ENCODE results near the gene NUDT5. TPM values are rescaled to one million over a fixed set of nuclear protein-coding genes. Genes with fewer than 3 reads are reported as not detected.

NUDT5 gene
- 160 and 164 TPM in 2 replicates for total RNA-seq (2022)
- percentile 90 among the genes with signal in this experiment for Bru-seq, nascent RNA
- percentile 91 among the genes with signal in this experiment for BruChase-seq, experiment 1, labeled RNA remaining after a 2-hour chase
- percentile 89 among the genes with signal in this experiment for BruChase-seq, experiment 2, labeled RNA remaining after a 6-hour chase
- long read RNA-seq, partial matches to known transcripts: 3 of 72 reads
- long read RNA-seq, other reads (novel, unspliced or antisense): 68 of 72 reads

DNA sequence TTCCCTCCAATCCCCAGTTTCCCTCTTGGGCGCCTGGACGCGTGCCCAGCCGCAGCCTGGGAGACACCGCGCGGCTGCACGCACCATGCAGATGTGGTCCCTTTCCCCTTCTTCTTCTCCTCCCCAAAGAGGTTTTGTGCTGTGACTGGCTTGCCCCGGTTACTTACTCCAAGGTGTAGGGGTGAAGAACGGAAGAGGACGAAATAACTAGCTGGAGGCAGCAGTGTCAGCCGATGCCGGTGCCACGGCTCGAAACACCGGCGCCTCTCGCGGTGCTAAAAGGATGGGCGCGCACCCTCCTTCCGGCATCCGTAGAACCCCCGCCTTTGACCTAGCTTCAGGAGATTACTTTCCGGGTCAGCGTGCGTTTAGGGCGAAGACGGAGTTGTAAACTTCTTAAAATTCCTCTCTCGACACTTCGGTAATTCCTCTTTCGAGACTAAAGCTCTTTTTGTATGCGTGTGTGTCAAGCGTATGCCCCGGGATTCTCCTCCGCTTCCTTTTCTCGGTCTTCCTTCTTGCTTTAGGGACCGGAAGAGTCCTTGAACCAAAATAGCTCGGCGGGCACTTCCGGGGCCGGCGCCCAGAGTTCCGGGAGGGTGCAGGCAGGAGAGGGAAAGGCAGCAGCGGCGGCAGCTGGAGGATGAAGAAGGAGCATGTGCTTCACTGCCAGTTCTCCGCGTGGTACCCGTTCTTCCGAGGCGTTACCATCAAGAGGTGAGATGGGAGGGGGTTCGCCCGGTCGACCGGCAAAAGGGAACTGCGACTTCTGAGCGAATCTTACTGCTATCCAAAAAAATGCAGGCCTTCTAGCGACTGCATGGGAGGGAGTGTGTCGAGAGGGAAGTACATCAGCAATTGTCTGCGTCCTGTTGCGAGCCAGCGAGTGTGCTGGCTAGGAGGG is at the start of gene NUDT5, which contains the start of gene CDC123:
NUDT5 (minus strand) TSS at position 289 of the 904 bp plus-strand sequence. CDS start 9,600 bp downstream, outside the sequence.
CDC123 (plus strand) TSS at position 586 of the 904 bp plus-strand sequence; CDS start at position 644, 58 bp downstream.
- Mint-ChIP-seq H3K27me3 (ENCODE audit: insufficient read depth, unreplicated experiment) (no peaks in the 10 kb centered on the region), H3K4me1 (ENCODE audit: low read depth, unreplicated experiment) (peaks cover 14% of the 10 kb centered on the region), H3K4me3 (ENCODE audit: unreplicated experiment) (peak within 1 kb of the TSS; percentile 97), H3K36me3 (ENCODE audit: insufficient read depth, unreplicated experiment) (peaks cover 44% of the 10 kb centered on the region), H3K9me3 (ENCODE audit: unreplicated experiment) (no peaks in the 10 kb centered on the region), H3K27ac (ENCODE audit: unreplicated experiment) (peak within 1 kb of the TSS; percentile 95)
- Histone ChIP-seq H3K4me1 (peaks cover 5% of the 10 kb centered on the region), H3K4me3 (ENCODE audit: low read depth, low read length) (peak within 1 kb of the TSS; percentile 80), H3K36me3 (ENCODE audit: control insufficient read depth, insufficient read depth, low read length) (no peaks in the 10 kb centered on the region), H3K9me3 (no peaks in the 10 kb centered on the region), H3K27me3 (replicated peaks; ENCODE audit: control insufficient read depth, insufficient read depth, low read length) (no peaks in the 10 kb centered on the region)
- POLR2A ChIA-PET: interaction anchor here (0.7 to 1.4 kb wide), 8 partner anchors 9 to 153 kb away, joined by 3 to 16 read pairs (median 4); partner anchors contain the start of gene UPF2
- TF ChIP-seq, protein P1, sequence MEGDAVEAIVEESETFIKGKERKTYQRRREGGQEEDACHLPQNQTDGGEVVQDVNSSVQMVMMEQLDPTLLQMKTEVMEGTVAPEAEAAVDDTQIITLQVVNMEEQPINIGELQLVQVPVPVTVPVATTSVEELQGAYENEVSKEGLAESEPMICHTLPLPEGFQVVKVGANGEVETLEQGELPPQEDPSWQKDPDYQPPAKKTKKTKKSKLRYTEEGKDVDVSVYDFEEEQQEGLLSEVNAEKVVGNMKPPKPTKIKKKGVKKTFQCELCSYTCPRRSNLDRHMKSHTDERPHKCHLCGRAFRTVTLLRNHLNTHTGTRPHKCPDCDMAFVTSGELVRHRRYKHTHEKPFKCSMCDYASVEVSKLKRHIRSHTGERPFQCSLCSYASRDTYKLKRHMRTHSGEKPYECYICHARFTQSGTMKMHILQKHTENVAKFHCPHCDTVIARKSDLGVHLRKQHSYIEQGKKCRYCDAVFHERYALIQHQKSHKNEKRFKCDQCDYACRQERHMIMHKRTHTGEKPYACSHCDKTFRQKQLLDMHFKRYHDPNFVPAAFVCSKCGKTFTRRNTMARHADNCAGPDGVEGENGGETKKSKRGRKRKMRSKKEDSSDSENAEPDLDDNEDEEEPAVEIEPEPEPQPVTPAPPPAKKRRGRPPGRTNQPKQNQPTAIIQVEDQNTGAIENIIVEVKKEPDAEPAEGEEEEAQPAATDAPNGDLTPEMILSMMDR (IDR thresholded peaks at IDR 0.05; ENCODE audit: insufficient read depth in 1 of 2, low read depth in 1 of 2, low read length in 1 of 2, severe bottlenecking in 1 of 2, unreplicated experiment in 1 of 2): no peak
- BruUV-seq (replicated peaks): TSS peak; percentile 47
- DNase-seq: peak; percentile 91 to 92
- CTCF ChIA-PET: interaction anchor here (0.9 to 1.0 kb wide), 3 partner anchors 16 to 66 kb away, joined by 3 read pairs; no protein-coding TSS in a partner anchor
- intact Hi-C loops (cut with micrococcal nuclease; ENCODE audit: unreplicated experiment): loop anchor here (1.0 kb wide), 1 partner anchor 66 kb away; no protein-coding TSS in a partner anchor

DNA sequence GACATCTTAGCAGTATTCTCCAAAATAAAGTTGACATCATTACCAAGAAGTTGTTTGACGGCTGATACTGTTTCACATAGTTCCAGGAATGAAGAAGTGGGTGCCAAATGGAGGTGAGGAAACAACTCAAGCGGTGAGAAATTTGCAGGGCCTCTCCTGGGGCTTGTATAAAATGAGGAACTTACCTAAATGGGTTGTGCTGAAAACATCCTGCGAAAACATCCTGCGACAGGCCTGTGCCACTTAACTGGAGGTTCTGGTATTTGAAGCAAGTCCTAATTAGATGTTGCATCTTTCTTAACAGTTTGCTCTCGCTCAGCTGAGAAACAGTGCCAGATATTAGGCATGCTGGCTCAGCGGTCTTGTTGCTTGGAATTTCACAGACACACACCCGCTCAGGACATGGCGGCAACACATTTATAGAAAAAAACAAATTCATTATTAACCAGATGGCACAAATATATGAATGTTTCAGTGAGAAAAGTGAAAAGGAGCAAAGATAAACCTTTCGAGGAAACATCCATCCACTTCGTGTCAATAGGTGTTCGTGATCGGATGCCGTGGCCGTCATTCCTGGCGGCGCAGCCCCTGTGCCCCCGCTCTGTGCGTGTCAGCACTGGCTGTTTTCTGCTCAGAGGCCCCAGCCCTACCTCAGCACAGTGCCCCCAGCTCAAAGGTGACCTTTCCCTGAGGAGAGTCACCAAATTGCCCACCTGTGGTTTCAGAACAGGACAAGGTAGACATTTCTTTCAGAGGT is 48.4 kb upstream of the NUDT5 start:
- Histone ChIP-seq H3K27me3 (replicated peaks; ENCODE audit: control insufficient read depth, insufficient read depth, low read length) (no peaks in the 10 kb centered on the region), H3K4me1 (no peaks in the 10 kb centered on the region), H3K4me3 (ENCODE audit: low read depth, low read length) (no peak overlapping the region), H3K36me3 (ENCODE audit: control insufficient read depth, insufficient read depth, low read length) (peaks cover 6% of the 10 kb centered on the region), H3K9me3 (no peaks in the 10 kb centered on the region)
- peaks cover 92% of the 10 kb centered on the region for H3K36me3 Mint-ChIP-seq (ENCODE audit: insufficient read depth, unreplicated experiment)
- no peak for DNase-seq
- ChIA-PET CTCF (no interaction called here), POLR2A (no interaction called here)
- H3K9me3 Mint-ChIP-seq (ENCODE audit: unreplicated experiment): no peaks in the 10 kb centered on the region
- no peaks in the 10 kb centered on the region for H3K27me3 Mint-ChIP-seq (ENCODE audit: insufficient read depth, unreplicated experiment)
- H3K4me3 Mint-ChIP-seq (ENCODE audit: unreplicated experiment): no peak overlapping the region
- intact Hi-C loops (cut with micrococcal nuclease; ENCODE audit: unreplicated experiment): no loop called here
- no peak overlapping the region for H3K27ac Mint-ChIP-seq (ENCODE audit: unreplicated experiment)
- TF ChIP-seq, protein P1 (IDR thresholded peaks at IDR 0.05; ENCODE audit: insufficient read depth in 1 of 2, low read depth in 1 of 2, low read length in 1 of 2, severe bottlenecking in 1 of 2, unreplicated experiment in 1 of 2): no peak
- no peaks in the 10 kb centered on the region for H3K4me1 Mint-ChIP-seq (ENCODE audit: low read depth, unreplicated experiment)
- BruUV-seq (replicated peaks): no TSS peak

All from Caco-2 (cell line).